ENCODE measurements around the gene ARHGDIA. TPM values are rescaled to one million over a fixed set of nuclear protein-coding genes. Genes with fewer than 3 reads are reported as not detected.
"Not testable (repeated sequence)": the region's sequence is repeated elsewhere in the genome, so short reads cannot be mapped to it uniquely, and the experiment has no call there.

Gene ARHGDIA
- total RNA-seq (100 to 1,000 TPM in 1 of 2 donors, 10 to 100 TPM in 1; 46.6 to 158 TPM), polyA plus RNA-seq (ENCODE audit: insufficient read length in 2 of 2) (100 to 1,000 TPM; 318 to 319 TPM)
- long read RNA-seq, donor 1, transcript ARHGDIA-201 (6 exons, 1,906 nt): major isoform, 70 of 102 reads
- long read RNA-seq, donor 1, transcript ARHGDIA-207 (5 exons, 1,201 nt): minor isoform, 13 of 102 reads
- long read RNA-seq, donor 1, partial matches to known transcripts: 5 of 102 reads
- long read RNA-seq, donor 1, other reads (novel, unspliced or antisense): 0 of 102 reads
- long read RNA-seq, donor 2, transcript ARHGDIA-201 (6 exons, 1,906 nt): major isoform, 29 of 44 reads
- long read RNA-seq, donor 2, transcript ARHGDIA-207 (5 exons, 1,201 nt): minor isoform, 5 of 44 reads
- long read RNA-seq, donor 2, partial matches to known transcripts: 6 of 44 reads
- long read RNA-seq, donor 2, other reads (novel, unspliced or antisense): 0 of 44 reads
- long read RNA-seq, donor 3, transcript ARHGDIA-201 (6 exons, 1,906 nt): major isoform, 32 of 56 reads
- long read RNA-seq, donor 3, transcript ARHGDIA-207 (5 exons, 1,201 nt): minor isoform, 9 of 56 reads
- long read RNA-seq, donor 3, partial matches to known transcripts: 7 of 56 reads
- long read RNA-seq, donor 3, other reads (novel, unspliced or antisense): 0 of 56 reads
- long read RNA-seq, donor 4, transcript ARHGDIA-207 (5 exons, 1,201 nt): minor isoform, 9 of 50 reads
- long read RNA-seq, donor 4, transcript ARHGDIA-201 (6 exons, 1,906 nt): major isoform, 25 of 50 reads
- long read RNA-seq, donor 4, partial matches to known transcripts: 5 of 50 reads
- long read RNA-seq, donor 4, other reads (novel, unspliced or antisense): 0 of 50 reads

DNA sequence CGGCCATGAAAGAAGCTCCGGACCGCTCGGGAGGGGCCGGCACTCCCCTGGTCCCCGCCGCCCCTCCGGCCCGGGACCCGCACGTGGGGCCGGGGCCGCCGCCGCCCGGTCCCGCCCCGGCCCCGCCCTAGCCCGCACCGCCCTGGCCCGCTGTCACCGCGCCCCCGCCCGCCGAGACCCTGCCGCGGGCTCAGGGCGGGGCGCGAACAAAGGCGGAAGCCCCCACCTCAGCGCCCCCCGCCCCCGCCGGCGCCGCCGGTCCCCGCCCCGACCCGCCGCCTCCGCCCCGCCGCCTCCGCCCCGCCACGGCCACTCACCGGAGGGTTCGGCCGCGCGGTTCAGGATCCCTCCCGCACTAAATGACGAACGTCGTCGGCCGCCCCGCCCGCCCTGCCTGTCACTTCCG, at the start of gene ARHGDIA:
ARHGDIA (minus strand) TSS at position 357 of the 406 bp plus-strand sequence. CDS start 1,407 bp downstream, outside the sequence.
- Histone ChIP-seq H3K27ac (ENCODE audit: low read depth, low read length) (peak within 1 kb of the TSS; percentile 91), H3K27me3 (ENCODE audit: control insufficient read depth, insufficient read depth, low read length) (no peaks in the 10 kb centered on the region), H3K36me3 (ENCODE audit: control insufficient read depth, insufficient read depth, low read length) (peaks cover 46% of the 10 kb centered on the region), H3K4me1 (ENCODE audit: control insufficient read depth, insufficient read depth, low read length) (peaks cover 40% of the 10 kb centered on the region), H3K9me3 (ENCODE audit: control insufficient read depth, insufficient read depth, low read length) (no peaks in the 10 kb centered on the region), H3K4me3 (ENCODE audit: low read depth, low read length) (peak within 1 kb of the TSS; percentile 86)
- 0% methylated on average over 56 of the region's 64 CpGs for WGBS (ENCODE audit: insufficient coverage)
- DNase-seq (ENCODE audit: low read depth in 4 of 6, low spot score in 6 of 6): no peak

DNA sequence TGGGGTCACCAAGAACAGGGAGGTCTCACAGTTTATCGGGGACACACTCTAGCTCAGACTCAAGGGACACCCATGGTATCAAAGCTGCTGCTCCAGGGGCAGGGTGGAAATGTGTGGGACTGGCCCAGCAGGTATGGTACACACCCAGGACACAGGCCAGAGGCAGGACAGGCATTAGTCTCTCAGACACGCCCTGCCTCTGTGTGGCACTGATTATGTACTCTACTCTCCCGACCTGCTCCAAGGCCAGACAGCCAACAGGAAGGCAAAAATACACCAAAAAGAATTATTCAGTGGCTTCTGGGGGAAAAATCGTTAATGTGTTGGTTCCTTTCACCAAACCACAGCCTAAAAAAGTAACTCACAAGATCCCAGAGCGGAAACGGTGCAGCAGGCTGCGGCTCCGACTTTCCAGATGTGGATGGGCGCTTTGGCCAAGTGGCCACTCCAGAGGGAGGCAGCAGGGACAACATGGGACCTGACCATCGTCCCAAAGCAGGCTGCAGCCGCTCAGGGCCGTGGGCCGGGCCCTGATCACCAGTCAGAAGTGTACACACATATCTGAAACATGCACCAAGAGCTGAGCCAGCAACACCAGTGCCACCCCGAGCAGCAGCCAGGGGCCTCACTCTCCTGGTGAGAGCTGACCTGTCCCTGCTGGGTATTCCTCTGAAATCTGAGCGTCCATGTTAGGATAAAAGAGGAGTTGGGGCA, 47.9 kb upstream of the ARHGDIA start:
- no peak overlapping the region for H3K27ac ChIP-seq (ENCODE audit: low read depth, low read length)
- H3K4me3 ChIP-seq (ENCODE audit: low read depth, low read length): no peak overlapping the region
- WGBS (ENCODE audit: insufficient coverage): 97% methylated on average over 12 of the region's 15 CpGs

DNA sequence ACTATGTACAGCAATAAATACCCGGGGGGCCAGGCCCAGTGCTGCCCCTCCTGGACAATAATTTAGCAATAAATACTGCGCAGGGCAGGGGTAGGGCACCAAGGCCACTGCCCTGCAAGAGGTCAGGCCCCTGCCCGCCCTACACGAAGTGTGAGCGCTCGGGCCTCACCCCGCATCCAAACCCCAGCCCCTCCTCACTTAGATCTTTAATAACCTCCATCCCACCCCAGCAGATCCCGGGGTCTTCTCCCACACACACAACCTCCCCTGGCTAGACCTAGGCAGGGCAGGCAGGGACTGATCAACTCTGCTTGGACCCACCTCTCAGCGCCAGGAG, 47.2 kb upstream of the ARHGDIA start:
- not testable (repeated sequence) for H3K27me3 ChIP-seq (ENCODE audit: control insufficient read depth, insufficient read depth, low read length); H3K9me3 ChIP-seq (ENCODE audit: control insufficient read depth, insufficient read depth, low read length); DNase-seq (ENCODE audit: low read depth in 4 of 6, low spot score in 6 of 6); H3K27ac ChIP-seq (ENCODE audit: low read depth, low read length)
- Histone ChIP-seq H3K4me3 (ENCODE audit: low read depth, low read length) (peak overlapping the region; percentile 31), H3K4me1 (ENCODE audit: control insufficient read depth, insufficient read depth, low read length) (peaks cover 18% of the 10 kb centered on the region), H3K36me3 (ENCODE audit: control insufficient read depth, insufficient read depth, low read length) (peaks cover 69% of the 10 kb centered on the region)
- 29% methylated on average over 9 of the region's 9 CpGs for WGBS (ENCODE audit: insufficient coverage)

More for the DNA sequence above, 47.9 kb upstream of the ARHGDIA start:
- Histone ChIP-seq H3K36me3 (ENCODE audit: control insufficient read depth, insufficient read depth, low read length) (peaks cover 67% of the 10 kb centered on the region), H3K9me3 (ENCODE audit: control insufficient read depth, insufficient read depth, low read length) (no peaks in the 10 kb centered on the region), H3K27me3 (ENCODE audit: control insufficient read depth, insufficient read depth, low read length) (no peaks in the 10 kb centered on the region), H3K4me1 (ENCODE audit: control insufficient read depth, insufficient read depth, low read length) (peaks cover 25% of the 10 kb centered on the region)
- DNase-seq (ENCODE audit: low read depth in 4 of 6, low spot score in 6 of 6): no peak

DNA sequence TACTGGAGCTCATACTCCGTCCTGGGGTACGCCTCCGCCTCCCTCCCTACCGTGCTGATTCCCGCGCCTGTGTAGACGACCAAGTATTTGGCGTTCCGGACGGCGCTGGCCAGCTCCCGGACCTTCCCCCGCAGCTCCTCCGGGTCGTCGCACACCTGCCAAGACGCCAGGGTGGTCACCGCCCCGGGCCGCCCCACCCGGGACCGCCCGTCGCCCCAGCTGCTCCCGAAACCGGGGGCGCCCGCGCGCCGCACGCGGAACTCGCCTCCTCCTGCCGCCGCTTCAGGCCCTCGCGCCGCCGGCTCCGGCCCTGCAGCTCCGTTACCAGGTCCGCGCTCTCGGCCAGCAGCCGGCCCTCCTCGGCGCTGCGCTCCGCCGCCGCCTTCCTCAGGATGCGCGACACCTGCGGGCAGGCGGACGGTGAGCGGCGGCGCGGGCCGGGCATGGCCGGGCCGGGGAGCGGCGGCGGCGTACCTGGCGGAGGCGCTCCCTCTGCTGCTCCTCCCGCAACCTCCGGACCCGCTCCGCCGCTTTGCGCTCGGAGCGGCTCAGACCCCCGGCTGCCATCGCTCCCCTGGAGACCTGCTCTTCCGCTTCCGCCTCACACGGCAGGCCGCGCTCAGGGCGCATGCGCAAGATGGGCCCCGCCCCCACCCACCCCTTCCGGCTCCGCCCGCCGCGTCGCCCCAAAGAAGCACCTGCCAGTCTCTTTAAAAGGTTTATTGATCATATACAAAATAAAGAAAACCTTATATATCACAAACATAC, 46.6 kb upstream of the ARHGDIA start, which contains the start of gene SIRT7:
SIRT7 (minus strand) TSS at position 612 of the 768 bp plus-strand sequence; CDS start at position 567, 45 bp downstream.
- Histone ChIP-seq H3K36me3 (ENCODE audit: control insufficient read depth, insufficient read depth, low read length) (peaks cover 68% of the 10 kb centered on the region), H3K4me3 (ENCODE audit: low read depth, low read length) (peak within 1 kb of the TSS; percentile 39), H3K9me3 (ENCODE audit: control insufficient read depth, insufficient read depth, low read length) (no peaks in the 10 kb centered on the region), H3K4me1 (ENCODE audit: control insufficient read depth, insufficient read depth, low read length) (peaks cover 16% of the 10 kb centered on the region), H3K27me3 (ENCODE audit: control insufficient read depth, insufficient read depth, low read length) (no peaks in the 10 kb centered on the region), H3K27ac (ENCODE audit: low read depth, low read length) (no peak within 1 kb of the TSS)
- under 1% methylated on average over 91 of the region's 94 CpGs for WGBS (ENCODE audit: insufficient coverage)
- DNase-seq (ENCODE audit: low read depth in 4 of 6, low spot score in 6 of 6): peak in 5 of 6 donors; percentile 65 to 95 (median 77)

DNA sequence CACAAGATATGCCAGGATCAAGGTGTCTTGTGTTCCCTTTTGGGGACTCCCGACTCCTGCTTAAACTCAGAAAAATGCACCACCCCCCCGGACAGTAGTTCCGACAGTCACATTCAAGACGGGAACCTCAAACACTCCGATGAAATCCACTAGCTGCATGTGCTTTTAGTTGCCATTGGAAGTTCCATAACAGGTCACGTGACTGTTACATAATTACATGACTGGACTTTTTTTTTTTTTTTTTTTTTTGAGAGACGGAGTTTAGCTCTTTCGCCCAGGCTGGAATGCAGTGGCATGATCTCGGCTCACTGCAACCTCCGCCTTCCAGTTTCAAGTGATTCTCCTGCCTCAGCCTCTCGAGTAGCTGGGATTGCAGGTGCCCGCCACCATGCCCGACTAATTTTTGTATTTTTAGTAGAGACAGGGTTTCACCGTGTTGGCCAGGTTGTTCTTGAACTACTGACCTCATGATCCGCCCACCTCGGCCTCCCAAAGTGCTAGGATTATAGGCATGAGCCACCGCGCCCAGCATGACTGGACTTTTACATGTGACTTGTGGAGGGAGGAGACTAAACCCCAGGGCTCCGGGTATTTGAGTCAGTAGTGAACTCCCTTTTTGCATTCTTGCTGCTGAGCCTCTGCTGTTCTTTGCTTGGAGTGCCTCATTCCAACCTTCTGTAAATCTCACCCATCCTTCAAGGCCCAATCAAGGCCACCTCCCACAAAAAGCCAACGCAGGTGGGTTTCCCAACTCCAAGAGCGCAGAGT, 45.3 kb upstream of the ARHGDIA start:
- H3K4me1 ChIP-seq (ENCODE audit: control insufficient read depth, insufficient read depth, low read length): peaks cover 23% of the 10 kb centered on the region
- no peak overlapping the region for H3K27ac ChIP-seq (ENCODE audit: low read depth, low read length)
- no peak overlapping the region for H3K4me3 ChIP-seq (ENCODE audit: low read depth, low read length)
- no peaks in the 10 kb centered on the region for H3K9me3 ChIP-seq (ENCODE audit: control insufficient read depth, insufficient read depth, low read length)
- no peak for DNase-seq (ENCODE audit: low read depth in 4 of 6, low spot score in 6 of 6)
- WGBS (ENCODE audit: insufficient coverage): 86% methylated on average over 16 of the region's 21 CpGs
- H3K27me3 ChIP-seq (ENCODE audit: control insufficient read depth, insufficient read depth, low read length): no peaks in the 10 kb centered on the region
- peaks cover 69% of the 10 kb centered on the region for H3K36me3 ChIP-seq (ENCODE audit: control insufficient read depth, insufficient read depth, low read length)

DNA sequence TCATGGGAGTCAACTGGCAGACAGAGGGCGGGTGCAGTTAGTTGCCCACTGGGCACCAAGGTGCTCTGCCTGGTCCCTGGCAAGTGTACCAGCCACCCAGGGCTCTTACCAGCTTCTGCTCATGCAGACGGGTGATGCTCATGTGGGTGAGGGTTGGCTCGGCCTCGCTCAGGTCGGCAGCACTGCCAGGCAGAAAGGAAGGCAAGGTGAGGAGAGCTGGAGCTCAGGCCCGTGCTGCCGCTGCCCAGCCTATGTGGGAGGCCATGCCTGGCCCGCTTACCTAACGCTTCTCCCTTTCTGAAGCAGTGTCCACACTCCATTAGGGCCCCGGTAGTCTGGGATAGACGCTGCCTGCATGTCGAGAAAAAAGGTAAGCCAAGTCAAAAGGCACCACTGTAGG, 44.2 kb upstream of the ARHGDIA start:
- Histone ChIP-seq H3K27ac (ENCODE audit: low read depth, low read length) (no peak overlapping the region), H3K36me3 (ENCODE audit: control insufficient read depth, insufficient read depth, low read length) (peaks cover 58% of the 10 kb centered on the region), H3K4me3 (ENCODE audit: low read depth, low read length) (no peak overlapping the region), H3K4me1 (ENCODE audit: control insufficient read depth, insufficient read depth, low read length) (peaks cover 29% of the 10 kb centered on the region), H3K27me3 (ENCODE audit: control insufficient read depth, insufficient read depth, low read length) (no peaks in the 10 kb centered on the region), H3K9me3 (ENCODE audit: control insufficient read depth, insufficient read depth, low read length) (no peaks in the 10 kb centered on the region)
- no peak for DNase-seq (ENCODE audit: low read depth in 4 of 6, low spot score in 6 of 6)
- 89% methylated on average over 12 of the region's 12 CpGs for WGBS (ENCODE audit: insufficient coverage)

DNA sequence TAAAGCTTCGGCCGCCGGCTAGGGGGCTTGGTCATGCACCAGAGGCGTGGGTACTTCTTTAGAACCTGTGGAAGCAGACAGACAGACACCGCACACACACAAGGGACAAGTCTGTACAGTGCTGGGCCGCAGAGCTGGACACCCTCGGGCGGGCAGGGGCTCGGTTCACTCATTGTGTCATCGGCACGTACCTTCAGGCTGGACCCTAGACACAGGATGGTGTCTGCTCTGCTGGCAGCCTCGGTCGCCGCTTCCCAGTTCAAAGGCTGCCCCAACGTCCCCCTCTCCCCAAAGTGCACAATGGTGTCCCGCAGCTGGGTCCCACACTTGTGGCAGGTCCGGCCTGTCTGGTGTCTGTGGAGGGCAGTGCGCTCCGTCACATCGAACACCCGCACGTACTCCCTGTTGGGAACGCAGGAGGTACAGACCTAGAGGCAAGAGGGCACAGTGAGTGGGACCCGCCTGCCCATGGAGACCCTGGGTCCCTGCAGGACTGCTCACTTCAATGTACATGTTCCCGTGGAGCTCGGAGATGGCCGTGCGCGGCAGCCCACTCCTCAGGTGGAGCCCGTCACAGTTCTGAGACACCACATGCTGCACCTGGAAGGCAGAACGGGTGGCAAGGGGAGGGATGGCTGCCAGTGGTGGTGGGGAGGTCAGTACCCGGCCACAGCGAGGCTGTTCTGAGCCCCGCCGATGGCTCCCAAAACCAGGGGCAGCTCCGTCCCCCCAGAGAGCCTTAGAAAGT, 43.1 kb upstream of the ARHGDIA start:
- peaks cover 50% of the 10 kb centered on the region for H3K36me3 ChIP-seq (ENCODE audit: control insufficient read depth, insufficient read depth, low read length)

More for the DNA sequence above, 43.1 kb upstream of the ARHGDIA start:
- WGBS (ENCODE audit: insufficient coverage): 95% methylated on average over 32 of the region's 36 CpGs
- no peak for DNase-seq (ENCODE audit: low read depth in 4 of 6, low spot score in 6 of 6)
- no peaks in the 10 kb centered on the region for H3K9me3 ChIP-seq (ENCODE audit: control insufficient read depth, insufficient read depth, low read length)
- H3K27me3 ChIP-seq (ENCODE audit: control insufficient read depth, insufficient read depth, low read length): no peaks in the 10 kb centered on the region
- H3K4me3 ChIP-seq (ENCODE audit: low read depth, low read length): no peak overlapping the region
- H3K27ac ChIP-seq (ENCODE audit: low read depth, low read length): no peak overlapping the region
- H3K4me1 ChIP-seq (ENCODE audit: control insufficient read depth, insufficient read depth, low read length): peaks cover 39% of the 10 kb centered on the region

All from spinal cord (tissue), 10 donors.